C4-2B (cell line): ENCODE results near the gene OXSR1.

Experiments
- H3K27ac ChIP-seq: fragments of 450-650 bp; 2 replicates; pipeline ENCODE4 v1.5.1; 2017
- ZFX ChIP-seq: fragments of 450-650 bp; IDR thresholded peaks from 2 replicates; pipeline ENCODE4 v1.6.1; 2017
- TF ChIP-seq, protein P1 (sequence below): fragments of 450-650 bp; conservative IDR thresholded peaks from 2 replicates; pipeline ENCODE4 v1.5.1; 2017; ENCODE audit warnings: mild to moderate bottlenecking

The OXSR1 gene

DNA sequence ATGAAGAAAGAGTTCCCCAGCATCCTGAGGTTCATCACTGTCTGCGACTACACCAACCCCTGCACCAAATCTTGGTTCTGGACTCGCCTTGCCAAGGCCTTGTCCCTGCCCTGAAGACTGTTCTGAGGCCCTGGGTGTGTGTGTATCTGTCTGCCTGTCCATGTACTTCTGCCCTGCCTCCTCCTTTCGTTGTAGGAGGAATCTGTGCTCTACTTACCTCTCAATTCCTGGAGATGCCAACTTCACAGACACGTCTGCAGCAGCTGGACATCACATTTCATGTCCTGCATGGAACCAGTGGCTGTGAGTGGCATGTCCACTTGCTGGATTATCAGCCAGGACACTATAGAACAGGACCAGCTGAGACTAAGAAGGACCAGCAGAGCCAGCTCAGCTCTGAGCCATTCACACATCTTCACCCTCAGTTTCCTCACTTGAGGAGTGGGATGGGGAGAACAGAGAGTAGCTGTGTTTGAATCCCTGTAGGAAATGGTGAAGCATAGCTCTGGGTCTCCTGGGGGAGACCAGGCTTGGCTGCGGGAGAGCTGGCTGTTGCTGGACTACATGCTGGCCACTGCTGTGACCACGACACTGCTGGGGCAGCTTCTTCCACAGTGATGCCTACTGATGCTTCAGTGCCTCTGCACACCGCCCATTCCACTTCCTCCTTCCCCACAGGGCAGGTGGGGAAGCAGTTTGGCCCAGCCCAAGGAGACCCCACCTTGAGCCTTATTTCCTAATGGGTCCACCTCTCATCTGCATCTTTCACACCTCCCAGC, 24.0 kb upstream of the OXSR1 start:
- TF ChIP-seq, protein P1, sequence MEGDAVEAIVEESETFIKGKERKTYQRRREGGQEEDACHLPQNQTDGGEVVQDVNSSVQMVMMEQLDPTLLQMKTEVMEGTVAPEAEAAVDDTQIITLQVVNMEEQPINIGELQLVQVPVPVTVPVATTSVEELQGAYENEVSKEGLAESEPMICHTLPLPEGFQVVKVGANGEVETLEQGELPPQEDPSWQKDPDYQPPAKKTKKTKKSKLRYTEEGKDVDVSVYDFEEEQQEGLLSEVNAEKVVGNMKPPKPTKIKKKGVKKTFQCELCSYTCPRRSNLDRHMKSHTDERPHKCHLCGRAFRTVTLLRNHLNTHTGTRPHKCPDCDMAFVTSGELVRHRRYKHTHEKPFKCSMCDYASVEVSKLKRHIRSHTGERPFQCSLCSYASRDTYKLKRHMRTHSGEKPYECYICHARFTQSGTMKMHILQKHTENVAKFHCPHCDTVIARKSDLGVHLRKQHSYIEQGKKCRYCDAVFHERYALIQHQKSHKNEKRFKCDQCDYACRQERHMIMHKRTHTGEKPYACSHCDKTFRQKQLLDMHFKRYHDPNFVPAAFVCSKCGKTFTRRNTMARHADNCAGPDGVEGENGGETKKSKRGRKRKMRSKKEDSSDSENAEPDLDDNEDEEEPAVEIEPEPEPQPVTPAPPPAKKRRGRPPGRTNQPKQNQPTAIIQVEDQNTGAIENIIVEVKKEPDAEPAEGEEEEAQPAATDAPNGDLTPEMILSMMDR, result no peak
- no peak for TF ChIP-seq ZFX
- no peak overlapping the region for H3K27ac ChIP-seq

- no peak for TF ChIP-seq ZFX
- TF ChIP-seq, protein P1, result no peak
- H3K27ac ChIP-seq, result no peak overlapping the region
Measured at GRCh38 chr3:38141952-38142273, 23.4 kb upstream of the OXSR1 start.

- no peak overlapping the region for H3K27ac ChIP-seq
- TF ChIP-seq ZFX, result no peak
- TF ChIP-seq, protein P1, result no peak
Measured at GRCh38 chr3:38142959-38143358, 22.4 kb upstream of the OXSR1 start.

DNA sequence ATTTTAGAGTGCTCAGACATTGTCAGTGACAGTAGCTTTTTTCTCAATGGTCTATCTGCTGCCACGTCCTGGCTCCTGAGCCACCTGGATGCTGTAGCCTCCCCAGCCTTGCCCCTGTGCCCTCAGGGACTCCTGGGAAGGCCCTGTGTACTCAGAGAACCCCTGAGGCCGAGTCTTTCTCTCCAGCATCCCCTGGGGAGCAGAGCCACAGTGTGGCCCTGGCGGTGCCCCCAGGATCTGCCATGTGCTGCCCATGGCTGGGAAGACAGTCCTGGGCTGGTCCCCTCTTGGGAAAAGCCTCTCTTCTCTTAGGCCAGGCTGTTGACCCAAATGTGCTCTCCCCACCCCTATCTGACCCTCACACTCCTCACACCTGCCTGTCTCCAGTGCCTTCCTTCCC, 21.8 kb upstream of the OXSR1 start:
- H3K27ac ChIP-seq, result no peak overlapping the region
- TF ChIP-seq ZFX, result no peak
- TF ChIP-seq, protein P1, result no peak

DNA sequence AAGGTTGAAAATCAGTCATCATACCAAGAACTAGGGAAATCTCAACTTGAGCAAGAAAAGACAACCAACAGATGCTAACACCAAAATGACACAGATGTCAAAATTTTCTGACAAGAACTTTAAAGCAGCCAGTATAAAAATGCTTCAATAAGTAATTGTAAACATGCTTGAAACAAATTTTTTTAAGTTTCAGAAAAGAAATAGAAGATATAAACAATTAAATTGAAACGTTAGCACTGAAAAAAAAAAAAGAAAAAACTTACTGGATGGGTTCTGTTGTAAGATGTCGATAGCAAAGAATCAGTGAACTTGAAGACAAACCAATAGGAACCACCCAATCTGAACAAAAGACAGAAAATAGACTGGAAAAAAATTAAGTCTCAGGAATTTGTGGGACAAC, 18.8 kb upstream of the OXSR1 start:
- TF ChIP-seq, protein P1, result no peak
- TF ChIP-seq ZFX, result no peak
- no peak overlapping the region for H3K27ac ChIP-seq

DNA sequence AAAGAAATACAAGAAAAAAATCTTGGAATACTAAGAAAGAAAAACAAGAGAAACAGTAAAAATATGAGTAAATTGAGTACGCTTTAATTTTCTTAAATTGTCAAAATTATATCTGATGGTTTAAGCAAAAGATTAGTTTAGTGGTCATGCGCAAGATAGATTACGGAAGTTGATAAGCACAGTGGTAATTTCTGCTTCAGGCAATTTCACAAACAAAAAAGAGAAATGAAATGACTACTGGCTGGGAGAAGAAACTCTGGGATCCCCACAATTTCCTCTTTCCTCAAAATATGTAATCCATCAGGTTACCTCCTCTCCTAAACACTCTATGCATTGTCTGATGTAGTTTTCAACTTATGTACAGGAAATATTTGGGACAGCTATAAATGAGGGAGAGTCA, 17.9 kb upstream of the OXSR1 start:
- no peak overlapping the region for H3K27ac ChIP-seq
- no peak for TF ChIP-seq ZFX
- TF ChIP-seq, protein P1, result no peak

DNA sequence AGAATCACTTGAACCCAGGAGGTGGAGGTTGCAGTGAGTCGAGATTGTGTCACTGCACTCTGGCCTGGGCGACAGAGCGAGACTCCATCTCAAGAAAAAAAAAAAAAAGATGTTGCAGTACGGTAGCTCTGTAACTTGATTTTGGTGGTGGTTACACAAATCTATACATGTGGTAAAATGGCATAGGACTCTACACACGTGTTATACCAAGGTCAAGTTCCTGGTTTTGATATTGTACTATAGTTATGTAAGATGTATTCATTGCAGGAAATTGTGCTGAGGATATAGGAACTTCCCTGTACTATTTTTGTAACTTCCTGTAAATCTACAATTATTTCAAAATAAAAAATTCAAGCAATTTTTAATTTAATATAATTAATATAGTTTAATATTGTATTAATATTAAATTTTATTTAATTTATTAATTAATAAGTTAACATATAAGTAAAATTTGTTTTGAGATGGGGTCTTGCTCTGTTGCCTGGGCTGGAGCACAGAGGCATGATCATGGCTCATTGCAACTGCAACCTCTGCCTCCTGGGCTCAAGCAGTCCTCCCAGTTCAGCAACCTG, 16.9 kb upstream of the OXSR1 start:
- TF ChIP-seq, protein P1, result no peak
- TF ChIP-seq ZFX, result no peak
- H3K27ac ChIP-seq, result no peak overlapping the region
